H1 (cell line): ENCODE data around the gene CALY. TPM values are rescaled to one million over a fixed set of nuclear protein-coding genes. Genes with fewer than 3 reads are reported as not detected.

Source experiments
- CTCF ChIA-PET: fragments of 300-600 bp; sonication (Branson Sonifier 250); formaldehyde crosslinking; loops from one replicate; lab custom pipeline; 2021; ENCODE audit not compliant: partially characterized antibody; lab: Charles Lee
- POLR2A ChIA-PET: fragments of 300-600 bp; sonication (Branson Sonifier 250); formaldehyde crosslinking; loops from one replicate; lab custom pipeline; 2021; ENCODE audit warnings: inconsistent platforms; ENCODE audit not compliant: partially characterized antibody; lab: Charles Lee
- DNase-seq, 2 experiments: peaks; one replicate each; pipeline versions ENCODE4 v3.0.0 to v3.0.0-alpha.2; 2010 to 2022; ENCODE audit warnings: low spot score in 2 of 2, low read depth in 1 of 2, mixed read lengths in 1 of 2
- FAIRE-seq: peaks from 2 replicates; lab custom pipeline; 2011; peaks lifted over from hg19 to GRCh38; lab: Jason Lieb, UNC
- H2AFZ ChIP-seq: 2 replicates; pipeline ENCODE4 v1.8.1; 2012; ENCODE audit warnings: low read length, inconsistent platforms
- H2AK5ac ChIP-seq: 2 replicates; pipeline ENCODE4 v1.6.1; 2013; ENCODE audit warnings: low read depth, low read length
- H2BK120ac ChIP-seq: replicated peaks from 2 replicates; pipeline ENCODE3; 2013; ENCODE audit warnings: low read depth, low read length, inconsistent platforms
- H2BK12ac ChIP-seq: 2 replicates; pipeline ENCODE4 v1.6.1; 2013; ENCODE audit warnings: low read depth, low read length
- H2BK15ac ChIP-seq: 2 replicates; pipeline ENCODE4 v1.6.1; 2013; ENCODE audit warnings: low read length
- H2BK20ac ChIP-seq: 2 replicates; pipeline ENCODE4 v1.6.1; 2013; ENCODE audit warnings: low read length
- H2BK5ac ChIP-seq: 2 replicates; pipeline ENCODE4 v1.6.1; 2013; ENCODE audit warnings: low read depth, low read length
- H3K14ac ChIP-seq: 2 replicates; pipeline ENCODE4 v1.6.1; 2013; ENCODE audit warnings: inconsistent platforms; ENCODE audit not compliant: insufficient read length
- H3K18ac ChIP-seq: 2 replicates; pipeline ENCODE4 v1.6.1; 2013; ENCODE audit warnings: low read length; ENCODE audit errors: extremely low read depth
- H3K23ac ChIP-seq: 2 replicates; pipeline ENCODE4 v1.6.1; 2013; ENCODE audit warnings: inconsistent platforms; ENCODE audit not compliant: insufficient read length
- H3K23me2 ChIP-seq: 2 replicates; pipeline ENCODE4 v1.6.1; 2013; ENCODE audit warnings: low read depth, low read length
- H3K27ac ChIP-seq: 2 replicates; pipeline ENCODE4 v1.6.1; 2011; ENCODE audit warnings: low read depth, low read length, inconsistent platforms
- H3K27me3 ChIP-seq, 4 experiments: replicated peaks in 1 of 4; 1 replicate in 1 of 4; 2 replicates in 3 of 4; pipeline versions ENCODE4 v1.6.1 to v1.8.1; 2011 to 2013; ENCODE audit warnings: low read length in 3 of 4, mild to moderate bottlenecking in 3 of 4, inconsistent platforms in 2 of 4, mixed read lengths in 2 of 4, moderate library complexity in 1 of 4; ENCODE audit not compliant: control insufficient read depth in 3 of 4, insufficient read depth in 3 of 4; ENCODE audit errors: extremely low read depth in 1 of 4
- H3K36me3 ChIP-seq, 4 experiments: 2 replicates each; pipeline versions ENCODE4 v1.6.1 to v1.8.1; 2011 to 2013; ENCODE audit warnings: mild to moderate bottlenecking in 4 of 4, low read length in 3 of 4, moderate library complexity in 2 of 4, control low read depth in 1 of 4, inconsistent platforms in 1 of 4; ENCODE audit not compliant: insufficient read depth in 4 of 4, control insufficient read depth in 2 of 4
- H3K4ac ChIP-seq: replicated peaks from 2 replicates; pipeline ENCODE3; 2013; ENCODE audit warnings: low read length, low read depth, mixed read lengths, inconsistent platforms; ENCODE audit not compliant: insufficient read length
- H3K4me1 ChIP-seq, 4 experiments: replicated peaks in 1 of 4; 1 replicate in 1 of 4; 2 replicates in 3 of 4; pipeline versions ENCODE4 v1.6.1 to v1.8.1; 2011 to 2013; ENCODE audit warnings: low read length in 3 of 4, inconsistent platforms in 2 of 4, mixed read lengths in 1 of 4; ENCODE audit not compliant: insufficient read depth in 4 of 4, control insufficient read depth in 3 of 4
- H3K4me2 ChIP-seq, 2 experiments: 2 replicates each; pipeline versions ENCODE4 v1.6.1 to v1.8.1; 2011 to 2013; ENCODE audit warnings: low read depth in 2 of 2, low read length in 2 of 2, control low read depth in 1 of 2, inconsistent platforms in 1 of 2, mild to moderate bottlenecking in 1 of 2; ENCODE audit not compliant: insufficient read depth in 1 of 2
- H3K4me3 ChIP-seq, 4 experiments: fragments of 200-600, 300-600 bp in 1 of 4; sonication (generic), shearing (Covaris generic), sonication (Bioruptor Twin) in 1 of 4; 2 replicates each; pipeline versions ENCODE4 v1.5.1 to v1.8.1; 2011 to 2016; ENCODE audit warnings: low read length in 4 of 4, low read depth in 3 of 4, control low read depth in 2 of 4, inconsistent platforms in 2 of 4, mild to moderate bottlenecking in 2 of 4, mixed read lengths in 1 of 4, moderate library complexity in 1 of 4; ENCODE audit not compliant: insufficient read depth in 2 of 4; ENCODE audit errors: extremely low read depth in 1 of 4
- H3K56ac ChIP-seq: replicated peaks from 2 replicates; pipeline ENCODE3; 2013; ENCODE audit warnings: low read depth, mild to moderate bottlenecking, mixed read lengths, low read length, inconsistent platforms; ENCODE audit not compliant: insufficient read length
- H3K79me1 ChIP-seq: 2 replicates; pipeline ENCODE4 v1.6.1; 2013; ENCODE audit warnings: low read depth, low read length, control low read depth
- H3K79me2 ChIP-seq, 2 experiments: 2 replicates each; pipeline versions ENCODE4 v1.6.1 to v1.8.1; 2012 to 2013; ENCODE audit warnings: low read length in 2 of 2, mild to moderate bottlenecking in 2 of 2, inconsistent platforms in 1 of 2; ENCODE audit not compliant: insufficient read depth in 2 of 2, control insufficient read depth in 1 of 2
- H3K9ac ChIP-seq, 4 experiments: replicated peaks in 1 of 4; 1 replicate in 1 of 4; 2 replicates in 3 of 4; pipeline versions ENCODE4 v1.6.1 to v1.8.1; 2011 to 2013; ENCODE audit warnings: low read depth in 3 of 4, low read length in 3 of 4, control low read depth in 2 of 4, mild to moderate bottlenecking in 2 of 4, moderate library complexity in 2 of 4, inconsistent platforms in 1 of 4; ENCODE audit errors: extremely low read depth in 1 of 4
- H3K9me3 ChIP-seq, 2 experiments: 2 replicates each; pipeline versions ENCODE4 v1.6.1 to v1.8.1; 2012 to 2013; ENCODE audit warnings: mild to moderate bottlenecking in 2 of 2, moderate library complexity in 2 of 2, control low read depth in 1 of 2, inconsistent platforms in 1 of 2, low read depth in 1 of 2, low read length in 1 of 2, mixed read lengths in 1 of 2; ENCODE audit not compliant: insufficient read depth in 2 of 2
- H4K20me1 ChIP-seq, 2 experiments: replicated peaks in 1 of 2; 2 replicates each; pipeline versions ENCODE3 to v1.8.1; 2011 to 2013; ENCODE audit warnings: inconsistent platforms in 2 of 2, low read length in 2 of 2, mild to moderate bottlenecking in 1 of 2; ENCODE audit not compliant: insufficient read depth in 2 of 2, control insufficient read depth in 1 of 2
- H4K5ac ChIP-seq: 2 replicates; pipeline ENCODE4 v1.6.1; 2013; ENCODE audit warnings: low read length, low read depth, mixed read lengths, inconsistent platforms; ENCODE audit not compliant: insufficient read length
- H4K8ac ChIP-seq: 2 replicates; pipeline ENCODE4 v1.8.0; 2013; ENCODE audit warnings: mild to moderate bottlenecking, moderate library complexity, low read length, inconsistent platforms; ENCODE audit not compliant: insufficient read depth; ENCODE audit errors: extremely low read depth
- H4K91ac ChIP-seq: replicated peaks from 2 replicates; pipeline ENCODE3; 2013; ENCODE audit warnings: low read length, mixed read lengths, inconsistent platforms; ENCODE audit not compliant: insufficient read length
- ASH2L ChIP-seq: fragments of 200-600, 300-600 bp; sonication (generic); IDR thresholded peaks from one replicate; pipeline ENCODE4 v1.7.1; 2017; ENCODE audit warnings: low read length
- CHD2 ChIP-seq: IDR thresholded peaks from 2 replicates; pipeline ENCODE4 v1.6.1; 2012; ENCODE audit warnings: low read length, improper control_type of control experiment
- EP300 ChIP-seq, 2 experiments: IDR thresholded peaks; 1 replicate in 1 of 2; 2 replicates in 1 of 2; pipeline ENCODE4 v1.6.1; 2011 to 2012; ENCODE audit warnings: low read depth in 2 of 2, low read length in 2 of 2, mild to moderate bottlenecking in 2 of 2, borderline replicate concordance in 1 of 2, inconsistent platforms in 1 of 2, moderate library complexity in 1 of 2
- HDAC2 ChIP-seq, 2 experiments: fragments of 300-600 bp in 1 of 2; sonication (generic) in 1 of 2; IDR thresholded peaks; 2 replicates each; pipeline ENCODE4 v1.6.1; 2011 to 2012; ENCODE audit warnings: low read depth in 2 of 2, low read length in 2 of 2, mild to moderate bottlenecking in 2 of 2, moderate library complexity in 2 of 2, borderline replicate concordance in 1 of 2, inconsistent platforms in 1 of 2
- JUN ChIP-seq: IDR thresholded peaks from 2 replicates; pipeline ENCODE4 v1.6.1; 2011; ENCODE audit warnings: low read depth, mild to moderate bottlenecking, improper control_type of control experiment, low read length
- KDM1A ChIP-seq: fragments of 200-600, 300-600 bp; sonication (generic); IDR thresholded peaks from 2 replicates; pipeline ENCODE4 v1.7.1; 2016; ENCODE audit warnings: mild to moderate bottlenecking, low read length, borderline replicate concordance
- POU5F1 ChIP-seq: IDR thresholded peaks from 2 replicates; pipeline ENCODE4 v1.6.1; 2011; ENCODE audit warnings: low read depth, mild to moderate bottlenecking, low read length, moderate library complexity
- SUZ12 ChIP-seq: fragments of 200-600 bp; sonication (generic); IDR thresholded peaks from 2 replicates; pipeline ENCODE4 v1.6.1; 2012; ENCODE audit warnings: mild to moderate bottlenecking, inconsistent platforms, low read length, moderate library complexity, mixed read lengths
- TAF1 ChIP-seq: IDR thresholded peaks from 2 replicates; pipeline ENCODE4 v1.6.1; 2011; ENCODE audit warnings: mild to moderate bottlenecking, low read depth, low read length
- TEAD4 ChIP-seq: IDR thresholded peaks from 2 replicates; pipeline ENCODE4 v1.6.1; 2012; ENCODE audit warnings: low read depth, low read length, inconsistent platforms, mixed read lengths
- WGBS, 2 experiments: shearing (Covaris generic) in 1 of 2; methylation state at CpG; one replicate each; pipeline versions ENCODE4 v1.1.6 to v1.1.7; 2013 to 2015; ENCODE audit warnings: low lambda C conversion rate in 2 of 2, mixed read lengths in 2 of 2, inconsistent platforms in 1 of 2, low coverage in 1 of 2, missing lambda C conversion rate in 1 of 2; ENCODE audit not compliant: insufficient replicate concordance in 2 of 2, insufficient coverage in 1 of 2, insufficient read length in 1 of 2; ENCODE audit errors: extremely low coverage in 1 of 2, missing lambda C conversion rate in 1 of 2; 5-methylcytosine and 5-hydroxymethylcytosine counted together
- polyA plus RNA-seq, 7 experiments: library from polyadenylated mRNA; depleted of rRNA in 3 of 7; stranded (reverse) in 5 of 7; unstranded in 2 of 7; fragments of >200 nt in 5 of 7; fragments of 200-250 nt in 2 of 7; gene quantifications; 1 replicate in 5 of 7; 2 replicates in 1 of 7; 4 replicates in 1 of 7; pipeline versions ENCODE4 v1.2.1 to v1.2.3, GENCODE V29; 2011 to 2013; ENCODE audit warnings: missing spikeins in 2 of 7, mixed read lengths in 2 of 7
- total RNA-seq: library from RNA; stranded (reverse); fragmentation: NEBNext Ultra II Directional; extraction: Animal tissue kit (Norgen Biotek cat#: 25700); gene quantifications from 2 replicates; pipeline ENCODE4 v1.2.1, GENCODE V29; 2021
- TF ChIP-seq, protein P1 (sequence below): IDR thresholded peaks from 2 replicates; pipeline ENCODE4 v1.6.1; 2011; ENCODE audit warnings: low read depth, mild to moderate bottlenecking, low read length; ENCODE audit not compliant: insufficient read depth

CALY gene
- total and polyA plus RNA-seq, 2 of the 8 experiments (the other 6 are each of a cell fraction or from before 2014, with no cell fraction given): 1.3 to 1.5 TPM

DNA sequence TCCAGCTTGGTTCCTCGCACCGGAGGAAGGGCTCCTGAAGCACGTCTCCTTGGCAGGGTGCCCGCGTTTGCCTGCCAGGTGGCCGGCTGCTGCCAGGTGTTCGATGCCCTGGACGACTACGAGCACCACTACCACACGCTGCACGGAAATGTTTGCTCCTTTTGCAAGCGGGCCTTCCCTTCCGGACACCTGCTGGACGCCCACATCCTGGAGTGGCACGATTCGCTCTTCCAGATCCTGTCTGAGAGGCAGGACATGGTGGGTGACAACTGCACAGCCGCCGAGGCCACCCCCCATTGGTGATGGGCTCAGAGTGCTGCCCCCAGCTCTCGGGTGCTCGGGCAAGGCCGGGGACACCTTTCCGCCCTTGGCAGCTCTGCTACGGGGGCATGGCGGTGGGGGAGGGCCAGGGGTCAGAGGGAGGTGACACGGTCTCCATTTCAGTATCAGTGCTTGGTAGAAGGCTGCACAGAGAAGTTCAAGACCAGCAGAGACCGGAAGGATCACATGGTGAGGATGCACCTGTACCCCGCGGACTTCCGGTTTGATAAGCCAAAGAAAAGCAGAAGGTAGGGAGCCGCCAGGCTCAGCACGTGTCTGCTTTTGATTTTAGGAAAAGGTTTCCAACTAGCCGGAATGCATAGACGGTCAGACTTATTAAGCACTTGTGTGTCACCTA, 26.8 kb downstream of the CALY start:
- Histone ChIP-seq H3K23ac (no peak overlapping the region), H2AK5ac (no peak overlapping the region), H3K4me2 (peak overlapping the region; percentile 85 to 88), H3K4me1 (peaks cover 0 to 6% (median 4%) of the 10 kb centered on the region in 4 experiments; a peak in 4 of 7 replicates), H3K36me3 (peaks cover 4 to 22% (median 6%) of the 10 kb centered on the region in 4 experiments; a peak in 7 of 8 replicates), H3K14ac (no peak overlapping the region), H2BK12ac (no peak overlapping the region), H4K8ac (no peak overlapping the region), H3K56ac (no peak overlapping the region), H3K9me3 (no peaks in the 10 kb centered on the region), H3K79me2 (peaks cover 3 to 27% of the 10 kb centered on the region in 2 experiments; a peak in 3 of 4 replicates), H3K23me2 (peaks cover 9% of the 10 kb centered on the region; the same call in 1 of the 2 replicates), H4K91ac (no peak overlapping the region), H3K4ac (no peak overlapping the region), H2BK20ac (no peak overlapping the region), H4K20me1 (peaks cover 5 to 12% of the 10 kb centered on the region in 2 experiments), H3K4me3 (peak overlapping the region in 3 of 4 experiments; percentile 14 to 84 (median 29); a peak in 4 of 8 replicates), H3K27ac (no peak overlapping the region), H2AFZ (no peak overlapping the region), H3K27me3 (no peaks in the 10 kb centered on the region), H2BK15ac (no peak overlapping the region), H4K5ac (no peak overlapping the region), H3K79me1 (peaks cover 21% of the 10 kb centered on the region), H3K9ac (0 out of 7 replicates have a peak overlapping the region, but pooled peaks of 1 of the 4 experiments have one; percentile 14), H3K18ac (no peak overlapping the region), H2BK120ac (no peak overlapping the region), H2BK5ac (no peak overlapping the region)
- POLR2A ChIA-PET: interaction anchor here (0.6 to 1.6 kb wide), 3 partner anchors 12 to 37 kb away, joined by 3 to 7 read pairs (median 6); no protein-coding TSS in a partner anchor
- DNase-seq (no peak), FAIRE-seq (no peak)
- WGBS, 2 experiments: 94% methylated on average over 33 of the region's 33 CpGs; no CpG with 5 or more reads in 1 of the 2 experiments
- CTCF ChIA-PET: interaction anchor here (0.7 to 1.1 kb wide), 3 partner anchors 9 to 42 kb away, joined by 3 to 5 read pairs (median 4); no protein-coding TSS in a partner anchor
- no peak for TF ChIP-seq CHD2
- no peak for TF ChIP-seq ASH2L
- no peak for TF ChIP-seq POU5F1
- no peak for TF ChIP-seq TAF1
- no peak for TF ChIP-seq TEAD4
- no peak for TF ChIP-seq SUZ12
- no peak for TF ChIP-seq JUN
- no peak for TF ChIP-seq KDM1A
- no peak for TF ChIP-seq HDAC2 (IDR thresholded peaks at IDR 0.05; ENCODE audit: borderline replicate concordance in 1 of 2, low read depth in 2 of 2, low read length in 2 of 2)
- TF ChIP-seq, protein P1, sequence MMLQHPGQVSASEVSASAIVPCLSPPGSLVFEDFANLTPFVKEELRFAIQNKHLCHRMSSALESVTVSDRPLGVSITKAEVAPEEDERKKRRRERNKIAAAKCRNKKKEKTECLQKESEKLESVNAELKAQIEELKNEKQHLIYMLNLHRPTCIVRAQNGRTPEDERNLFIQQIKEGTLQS: no peak
- TF ChIP-seq EP300 (IDR thresholded peaks at IDR 0.05; ENCODE audit: borderline replicate concordance in 1 of 2, low read depth in 2 of 2, low read length in 2 of 2): no peak
